ENCODE data around the gene GOLGA8A. TPM values are rescaled to one million over a fixed set of nuclear protein-coding genes. Genes with fewer than 3 reads are reported as not detected.
"Not testable (repeated sequence)": the region's sequence is repeated elsewhere in the genome, so short reads cannot be mapped to it uniquely, and the experiment has no call there.

Gene GOLGA8A
- total RNA-seq, 1 donor from 2014 or later = 80.8 TPM

GRCh38 chr15:34409511-34409910 is 28.1 kb downstream of the GOLGA8A start:
- H3K27me3 ChIP-seq; DNase-seq; intact Hi-C loops (cut with DNase I); H3K9me3 ChIP-seq; H3K27ac ChIP-seq; H3K36me3 ChIP-seq; H3K4me1 ChIP-seq; H3K4me3 ChIP-seq: not testable (repeated sequence)
- ATAC-seq = peak; percentile 25

GRCh38 chr15:34408973-34409372 is 28.6 kb downstream of the GOLGA8A start:
- H3K4me3 ChIP-seq; H3K27ac ChIP-seq; H3K4me1 ChIP-seq; H3K27me3 ChIP-seq; intact Hi-C loops (cut with DNase I); ATAC-seq; DNase-seq; H3K36me3 ChIP-seq; H3K9me3 ChIP-seq: not testable (repeated sequence)

GRCh38 chr15:34403899-34404298 is 33.7 kb downstream of the GOLGA8A start:
- H3K9me3 ChIP-seq; intact Hi-C loops (cut with DNase I); H3K4me1 ChIP-seq; H3K4me3 ChIP-seq; DNase-seq; H3K27me3 ChIP-seq; H3K36me3 ChIP-seq; H3K27ac ChIP-seq; ATAC-seq: not testable (repeated sequence)

GRCh38 chr15:34403160-34403598 is 34.4 kb downstream of the GOLGA8A start:
- H3K9me3 ChIP-seq; DNase-seq; H3K4me3 ChIP-seq; ATAC-seq; H3K27ac ChIP-seq; H3K27me3 ChIP-seq; H3K36me3 ChIP-seq; intact Hi-C loops (cut with DNase I); H3K4me1 ChIP-seq: not testable (repeated sequence)

GRCh38 chr15:34397637-34398259 is 39.9 kb downstream of the GOLGA8A start:
- H3K36me3 ChIP-seq; DNase-seq; H3K4me1 ChIP-seq; H3K9me3 ChIP-seq; H3K4me3 ChIP-seq; H3K27ac ChIP-seq; ATAC-seq; H3K27me3 ChIP-seq; intact Hi-C loops (cut with DNase I): not testable (repeated sequence)

- intact Hi-C loops (cut with DNase I); H3K27ac ChIP-seq; H3K4me1 ChIP-seq; ATAC-seq; H3K9me3 ChIP-seq; H3K27me3 ChIP-seq; DNase-seq; H3K36me3 ChIP-seq; H3K4me3 ChIP-seq: not testable (repeated sequence)
Measured at GRCh38 chr15:34392981-34393380, 44.6 kb downstream of the GOLGA8A start.

- H3K4me3 ChIP-seq; H3K4me1 ChIP-seq; ATAC-seq; H3K27me3 ChIP-seq; intact Hi-C loops (cut with DNase I); DNase-seq; H3K9me3 ChIP-seq; H3K27ac ChIP-seq; H3K36me3 ChIP-seq: not testable (repeated sequence)
Measured at GRCh38 chr15:34389594-34390086, 48.0 kb downstream of the GOLGA8A start.

Other genes starting within 250 kb of the GOLGA8A start
- 37.9 TPM for gene KATNBL1, start 227.7 kb downstream of the GOLGA8A start, total RNA-seq
- 78.1 TPM for gene EMC4, start 212.8 kb downstream of the GOLGA8A start, total RNA-seq
- gene SLC12A6, start 100.0 kb downstream of the GOLGA8A start, total RNA-seq = 44.9 TPM
- 161 TPM for gene NOP10, start 94.7 kb downstream of the GOLGA8A start, total RNA-seq
- gene NUTM1, start 94.5 kb downstream of the GOLGA8A start, total RNA-seq = not detected
- 31.5 TPM for gene LPCAT4, start 70.6 kb downstream of the GOLGA8A start, total RNA-seq
- gene GOLGA8B, start 145.8 kb upstream of the GOLGA8A start, total RNA-seq = 56.0 TPM

Measured in upper lobe of right lung (tissue), 1 donor.